H9 (cell line): ENCODE data around the gene BRF1. TPM values are rescaled to one million over a fixed set of nuclear protein-coding genes. Genes with fewer than 3 reads are reported as not detected.

Experiments used
- DNase-seq: peaks from one replicate; pipeline ENCODE4 v3.0.0-alpha.2; 2017
- H2AFZ ChIP-seq: one replicate; pipeline ENCODE4 v1.6.1; 2013; ENCODE audit warnings: mild to moderate bottlenecking, low read length, control low read depth, moderate library complexity
- H2AK5ac ChIP-seq: 2 replicates; pipeline ENCODE4 v1.6.1; 2013; ENCODE audit warnings: low read length, control low read depth, mixed read lengths; ENCODE audit not compliant: insufficient read length
- H2BK120ac ChIP-seq: one replicate; pipeline ENCODE4 v1.6.1; 2013; ENCODE audit warnings: low read depth, mild to moderate bottlenecking, low read length, control low read depth, inconsistent platforms; ENCODE audit not compliant: poor library complexity, severe bottlenecking
- H2BK12ac ChIP-seq: 2 replicates; pipeline ENCODE4 v1.6.1; 2013; ENCODE audit warnings: low read length, control low read depth, mixed read lengths, low read depth; ENCODE audit not compliant: insufficient read length
- H2BK15ac ChIP-seq: 2 replicates; pipeline ENCODE4 v1.6.1; 2013; ENCODE audit warnings: low read depth, low read length, control low read depth
- H2BK20ac ChIP-seq: one replicate; pipeline ENCODE4 v1.6.1; 2013; ENCODE audit warnings: low read depth, mild to moderate bottlenecking, low read length, control low read depth, inconsistent platforms; ENCODE audit not compliant: poor library complexity, severe bottlenecking
- H2BK5ac ChIP-seq: 2 replicates; pipeline ENCODE4 v1.6.1; 2013; ENCODE audit warnings: low read length, control low read depth, mixed read lengths; ENCODE audit not compliant: insufficient read length
- H3K14ac ChIP-seq: 2 replicates; pipeline ENCODE4 v1.6.1; 2013; ENCODE audit warnings: low read length, control low read depth; ENCODE audit not compliant: insufficient read depth
- H3K18ac ChIP-seq: 2 replicates; pipeline ENCODE4 v1.6.1; 2013; ENCODE audit warnings: low read depth, mild to moderate bottlenecking, mixed read lengths, low read length, control low read depth; ENCODE audit not compliant: insufficient read length
- H3K23ac ChIP-seq: 2 replicates; pipeline ENCODE4 v1.6.1; 2013; ENCODE audit warnings: low read length, control low read depth, mixed read lengths, low read depth; ENCODE audit not compliant: insufficient read length
- H3K23me2 ChIP-seq: 2 replicates; pipeline ENCODE4 v1.6.1; 2013; ENCODE audit warnings: low read depth, mild to moderate bottlenecking, mixed read lengths, low read length, control low read depth; ENCODE audit not compliant: insufficient read length, poor library complexity, severe bottlenecking
- H3K27ac ChIP-seq: 2 replicates; pipeline ENCODE4 v1.5.1; 2013; ENCODE audit warnings: low read length, control low read depth, mixed read lengths, low read depth; ENCODE audit not compliant: insufficient read length
- H3K27me3 ChIP-seq: 2 replicates; pipeline ENCODE4 v1.6.1; 2013; ENCODE audit warnings: low read length, control low read depth, inconsistent platforms; ENCODE audit not compliant: insufficient read depth
- H3K4ac ChIP-seq: 2 replicates; pipeline ENCODE4 v1.6.1; 2013; ENCODE audit warnings: low read depth, mild to moderate bottlenecking, control low read depth, inconsistent platforms, low read length, moderate library complexity
- H3K4me1 ChIP-seq: 2 replicates; pipeline ENCODE4 v1.6.1; 2013; ENCODE audit warnings: low read length, control low read depth, inconsistent platforms; ENCODE audit not compliant: insufficient read depth
- H3K4me2 ChIP-seq: 2 replicates; pipeline ENCODE4 v1.6.1; 2013; ENCODE audit warnings: low read length, control low read depth, mixed read lengths; ENCODE audit not compliant: insufficient read length, insufficient read depth
- H3K56ac ChIP-seq: 2 replicates; pipeline ENCODE4 v1.6.1; 2013; ENCODE audit warnings: low read depth, mild to moderate bottlenecking, mixed read lengths, low read length, control low read depth; ENCODE audit not compliant: insufficient read length
- H3K79me1 ChIP-seq: 2 replicates; pipeline ENCODE4 v1.6.1; 2013; ENCODE audit warnings: low read depth, mild to moderate bottlenecking, moderate library complexity, low read length, control low read depth, inconsistent platforms; ENCODE audit not compliant: insufficient read depth, poor library complexity, severe bottlenecking
- H3K79me2 ChIP-seq: 2 replicates; pipeline ENCODE4 v1.6.1; 2013; ENCODE audit warnings: low read length, control low read depth, inconsistent platforms; ENCODE audit not compliant: insufficient read depth
- H3K9ac ChIP-seq: 2 replicates; pipeline ENCODE4 v1.6.1; 2013; ENCODE audit warnings: low read length, control low read depth, mixed read lengths; ENCODE audit not compliant: insufficient read length; ENCODE audit errors: extremely low read depth
- H3K9me3 ChIP-seq: one replicate; pipeline ENCODE4 v1.6.1; 2013; ENCODE audit warnings: low read depth, low read length, inconsistent platforms; ENCODE audit not compliant: control insufficient read depth
- H3T11ph ChIP-seq: one replicate; pipeline ENCODE4 v1.6.1; 2013; ENCODE audit warnings: mild to moderate bottlenecking, low read length, control low read depth, inconsistent platforms
- H4K20me1 ChIP-seq: one replicate; pipeline ENCODE4 v1.6.1; 2013; ENCODE audit not compliant: control insufficient read depth, insufficient read length, insufficient read depth
- H4K5ac ChIP-seq: 2 replicates; pipeline ENCODE4 v1.6.1; 2013; ENCODE audit warnings: low read depth, mild to moderate bottlenecking, mixed read lengths, low read length, control low read depth; ENCODE audit not compliant: insufficient read length
- H4K8ac ChIP-seq: replicated peaks from 2 replicates; pipeline ENCODE4 v1.6.1; 2013; ENCODE audit warnings: low read length, control low read depth, mixed read lengths, low read depth; ENCODE audit not compliant: insufficient read length
- H4K91ac ChIP-seq: 2 replicates; pipeline ENCODE4 v1.6.1; 2013; ENCODE audit warnings: low read depth, mild to moderate bottlenecking, moderate library complexity, mixed read lengths, low read length, control low read depth; ENCODE audit not compliant: insufficient read length
- H3K27ac Mint-ChIP-seq, 3 experiments: 2 replicates in 2 of 3; 3 replicates in 1 of 3; pipeline ENCODE4 v1.8.0; 2020 to 2021; ENCODE audit warnings: mixed read lengths in 3 of 3, mild to moderate bottlenecking in 1 of 3, moderate library complexity in 1 of 3
- H3K27me3 Mint-ChIP-seq: 2 replicates; pipeline ENCODE4 v1.8.0; 2021; ENCODE audit warnings: low read depth, mild to moderate bottlenecking, moderate library complexity, mixed read lengths
- H3K36me3 Mint-ChIP-seq, 3 experiments: 2 replicates in 2 of 3; 3 replicates in 1 of 3; pipeline ENCODE4 v1.8.0; 2020 to 2021; ENCODE audit warnings: low read depth in 3 of 3, mixed read lengths in 3 of 3; ENCODE audit not compliant: insufficient read depth in 1 of 3
- H3K4me1 Mint-ChIP-seq, 2 experiments: 2 replicates each; pipeline ENCODE4 v1.8.0; 2020; ENCODE audit warnings: mixed read lengths in 2 of 2
- H3K4me3 Mint-ChIP-seq, 2 experiments: 2 replicates in 1 of 2; 3 replicates in 1 of 2; pipeline ENCODE4 v1.8.0; 2020 to 2021; ENCODE audit warnings: mild to moderate bottlenecking in 2 of 2, mixed read lengths in 2 of 2, moderate library complexity in 1 of 2
- H3K9me3 Mint-ChIP-seq, 2 experiments: 2 replicates in 1 of 2; 3 replicates in 1 of 2; pipeline ENCODE4 v1.8.0; 2020; ENCODE audit warnings: mild to moderate bottlenecking in 2 of 2, mixed read lengths in 2 of 2, moderate library complexity in 1 of 2
- WGBS: extraction: QIAGEN DNeasy Blood & Tissue Kit; methylation state at CpG from one replicate; pipeline ENCODE4 v1.1.7; 2013; ENCODE audit warnings: missing lambda C conversion rate, low lambda C conversion rate, mixed read lengths; ENCODE audit not compliant: insufficient read length; ENCODE audit errors: extremely low coverage; 5-methylcytosine and 5-hydroxymethylcytosine counted together
- total RNA-seq: library from RNA; stranded (reverse); gene quantifications from 2 replicates; pipeline ENCODE4 v1.2.1, GENCODE V29; 2021
- TF ChIP-seq, protein P1 (sequence below): fragments of 200-600 bp; sonication (generic); conservative IDR thresholded peaks from 3 replicates; pipeline ENCODE4 v1.8.0; 2021; ENCODE audit warnings: antibody characterized with exemption, mild to moderate bottlenecking

The BRF1 gene
- total RNA-seq, 1 experiment from 2014 or later: 28.3 TPM

GRCh38 chr14:105274637-105275036 is 26.2 kb downstream of the BRF1 start:
- Histone ChIP-seq H3K4me1 (no peaks in the 10 kb centered on the region), H2BK120ac (no peak overlapping the region), H3K27ac (no peak overlapping the region), H4K20me1 (no peaks in the 10 kb centered on the region), H2BK12ac (no peak overlapping the region), H3K79me2 (no peaks in the 10 kb centered on the region), H2BK5ac (no peak overlapping the region), H3K9ac (no peak overlapping the region), H2BK15ac (no peak overlapping the region), H3K14ac (no peak overlapping the region; the same call in 1 of the 2 replicates), H3K23me2 (no peaks in the 10 kb centered on the region), H3K56ac (no peak overlapping the region), H3K23ac (no peak overlapping the region), H2AK5ac (no peak overlapping the region), H3T11ph (no peak overlapping the region), H2BK20ac (no peak overlapping the region), H3K4me2 (no peak overlapping the region), H4K5ac (no peak overlapping the region), H4K91ac (no peak overlapping the region), H3K79me1 (no peaks in the 10 kb centered on the region), H3K9me3 (no peaks in the 10 kb centered on the region), H3K4ac (no peak overlapping the region), H4K8ac (no peak overlapping the region), H3K18ac (no peak overlapping the region), H3K27me3 (no peaks in the 10 kb centered on the region), H2AFZ (no peak overlapping the region)
- Mint-ChIP-seq H3K36me3 (no peaks in the 10 kb centered on the region), H3K27me3 (no peaks in the 10 kb centered on the region), H3K9me3 (no peaks in the 10 kb centered on the region), H3K4me1 (peaks cover 0 to 4% of the 10 kb centered on the region in 2 experiments; a peak in 2 of 4 replicates), H3K27ac (peak overlapping the region in 1 of 3 experiments; percentile 11; a peak in 1 of 7 replicates), H3K4me3 (no peak overlapping the region)
- no CpG with 5 or more reads among the region's 6 CpGs for WGBS
- TF ChIP-seq, protein P1, sequence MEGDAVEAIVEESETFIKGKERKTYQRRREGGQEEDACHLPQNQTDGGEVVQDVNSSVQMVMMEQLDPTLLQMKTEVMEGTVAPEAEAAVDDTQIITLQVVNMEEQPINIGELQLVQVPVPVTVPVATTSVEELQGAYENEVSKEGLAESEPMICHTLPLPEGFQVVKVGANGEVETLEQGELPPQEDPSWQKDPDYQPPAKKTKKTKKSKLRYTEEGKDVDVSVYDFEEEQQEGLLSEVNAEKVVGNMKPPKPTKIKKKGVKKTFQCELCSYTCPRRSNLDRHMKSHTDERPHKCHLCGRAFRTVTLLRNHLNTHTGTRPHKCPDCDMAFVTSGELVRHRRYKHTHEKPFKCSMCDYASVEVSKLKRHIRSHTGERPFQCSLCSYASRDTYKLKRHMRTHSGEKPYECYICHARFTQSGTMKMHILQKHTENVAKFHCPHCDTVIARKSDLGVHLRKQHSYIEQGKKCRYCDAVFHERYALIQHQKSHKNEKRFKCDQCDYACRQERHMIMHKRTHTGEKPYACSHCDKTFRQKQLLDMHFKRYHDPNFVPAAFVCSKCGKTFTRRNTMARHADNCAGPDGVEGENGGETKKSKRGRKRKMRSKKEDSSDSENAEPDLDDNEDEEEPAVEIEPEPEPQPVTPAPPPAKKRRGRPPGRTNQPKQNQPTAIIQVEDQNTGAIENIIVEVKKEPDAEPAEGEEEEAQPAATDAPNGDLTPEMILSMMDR: no peak
- peak; percentile 23 for DNase-seq
